Myocyte (in vitro differentiated cells): Measurements from ENCODE around the gene KANTR. TPM values are rescaled to one million over a fixed set of nuclear protein-coding genes. Genes with fewer than 3 reads are reported as not detected.

ENCODE experiments used
- DNase-seq: peaks from one replicate; pipeline ENCODE4 v3.0.0-alpha.2; 2012; ENCODE audit warnings: low read depth
- total RNA-seq: library from RNA; depleted of rRNA; stranded (reverse); fragments of >200 nt; gene quantifications from 2 replicates; pipeline ENCODE4 v1.2.3, GENCODE V29; 2014

KANTR gene
- total RNA-seq, 1 donor from 2014 or later: 4.2 TPM

GRCh38 chrX:53080628-53081580 is 13.0 kb upstream of the KANTR start:
- no peak for DNase-seq

DNA sequence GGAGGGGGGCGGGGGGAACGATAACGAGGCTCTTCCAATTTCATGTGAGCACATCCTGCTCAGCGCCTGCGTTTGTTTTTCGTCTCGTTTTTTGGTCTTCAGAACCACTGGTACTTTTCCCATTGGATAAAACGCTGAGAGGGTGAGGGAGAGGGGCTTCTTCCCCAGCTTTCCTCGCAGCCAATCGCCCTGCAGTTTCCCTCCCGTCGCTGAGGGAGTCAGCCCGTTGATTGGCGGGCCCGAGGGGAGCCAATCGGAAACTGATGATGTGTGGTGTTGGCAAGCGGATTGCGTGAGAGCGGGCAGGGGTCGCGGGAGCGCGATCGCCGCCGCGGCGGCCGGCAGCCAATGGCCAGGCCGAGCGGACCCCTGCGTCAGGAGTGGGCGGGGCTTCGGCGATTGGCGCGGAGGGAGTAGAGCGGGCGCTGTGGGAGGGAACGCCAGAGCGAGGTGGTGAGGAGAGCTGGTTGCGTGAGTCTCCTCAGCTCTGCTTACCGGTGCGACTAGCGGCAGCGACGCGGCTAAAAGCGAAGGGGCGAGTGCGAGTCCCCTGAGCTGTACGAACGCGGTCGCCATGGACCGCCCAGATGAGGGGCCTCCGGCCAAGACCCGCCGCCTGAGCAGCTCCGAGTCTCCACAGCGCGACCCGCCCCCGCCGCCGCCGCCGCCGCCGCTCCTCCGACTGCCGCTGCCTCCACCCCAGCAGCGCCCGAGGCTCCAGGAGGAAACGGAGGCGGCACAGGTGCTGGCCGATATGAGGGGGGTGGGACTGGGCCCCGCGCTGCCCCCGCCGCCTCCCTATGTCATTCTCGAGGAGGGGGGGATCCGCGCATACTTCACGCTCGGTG is 11.8 kb upstream of the KANTR start, which contains the start of gene TSPYL2:
Gene TSPYL2, plus strand, starts transcription at position 443 of the 848 bp plus-strand sequence. Its CDS starts 132 bp downstream, at position 575.
- peak; percentile 96 for DNase-seq

DNA sequence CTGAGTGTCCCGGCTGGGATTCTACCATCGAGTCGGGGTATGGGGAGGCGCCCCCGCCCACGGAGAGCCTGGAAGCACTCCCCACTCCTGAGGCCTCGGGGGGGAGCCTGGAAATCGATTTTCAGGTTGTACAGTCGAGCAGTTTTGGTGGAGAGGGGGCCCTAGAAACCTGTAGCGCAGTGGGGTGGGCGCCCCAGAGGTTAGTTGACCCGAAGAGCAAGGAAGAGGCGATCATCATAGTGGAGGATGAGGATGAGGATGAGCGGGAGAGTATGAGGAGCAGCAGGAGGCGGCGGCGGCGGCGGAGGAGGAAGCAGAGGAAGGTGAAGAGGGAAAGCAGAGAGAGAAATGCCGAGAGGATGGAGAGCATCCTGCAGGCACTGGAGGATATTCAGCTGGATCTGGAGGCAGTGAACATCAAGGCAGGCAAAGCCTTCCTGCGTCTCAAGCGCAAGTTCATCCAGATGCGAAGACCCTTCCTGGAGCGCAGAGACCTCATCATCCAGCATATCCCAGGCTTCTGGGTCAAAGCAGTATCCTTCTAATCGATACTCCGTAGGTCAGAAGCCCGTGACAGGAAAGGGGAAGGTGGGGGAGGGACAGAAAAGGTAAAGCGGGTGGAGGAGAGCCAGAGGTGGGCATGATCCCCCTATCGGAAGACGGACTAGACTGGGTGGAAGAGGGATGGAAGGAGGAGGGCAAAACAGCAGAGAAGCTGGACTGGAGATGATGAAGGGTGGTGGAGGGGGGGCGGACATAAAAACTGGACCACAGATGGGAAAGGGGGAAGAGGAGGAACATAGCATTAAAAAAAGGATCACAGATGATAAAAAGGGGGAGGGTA is 10.9 kb upstream of the KANTR start:
- DNase-seq: no peak

DNA sequence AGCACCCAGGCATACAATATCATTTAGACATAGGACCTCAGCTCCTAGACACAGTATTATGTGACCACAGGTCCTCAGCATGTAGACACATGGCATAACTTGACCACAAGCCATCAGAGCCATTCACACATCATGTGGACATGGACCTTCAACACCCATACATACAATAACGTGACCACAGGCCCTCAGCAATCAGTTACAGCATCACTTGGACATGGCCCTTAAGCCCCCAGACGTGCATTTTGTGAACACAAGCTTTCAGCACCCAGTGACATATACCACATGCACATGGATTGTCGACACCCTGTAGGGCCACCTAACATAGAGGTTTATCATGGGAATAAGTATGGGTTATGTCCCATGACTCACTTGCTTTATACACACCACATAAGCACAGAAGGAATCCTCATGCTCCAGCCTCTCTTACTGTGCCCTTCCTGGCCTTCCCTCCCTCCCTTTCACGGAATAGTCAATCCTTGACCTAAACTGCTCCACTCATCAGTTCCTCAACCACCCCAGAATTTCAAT is 9.8 kb upstream of the KANTR start:
- no peak for DNase-seq

- DNase-seq: no peak
Observed at GRCh38 chrX:53084863-53085262, 9.1 kb upstream of the KANTR start.

DNA sequence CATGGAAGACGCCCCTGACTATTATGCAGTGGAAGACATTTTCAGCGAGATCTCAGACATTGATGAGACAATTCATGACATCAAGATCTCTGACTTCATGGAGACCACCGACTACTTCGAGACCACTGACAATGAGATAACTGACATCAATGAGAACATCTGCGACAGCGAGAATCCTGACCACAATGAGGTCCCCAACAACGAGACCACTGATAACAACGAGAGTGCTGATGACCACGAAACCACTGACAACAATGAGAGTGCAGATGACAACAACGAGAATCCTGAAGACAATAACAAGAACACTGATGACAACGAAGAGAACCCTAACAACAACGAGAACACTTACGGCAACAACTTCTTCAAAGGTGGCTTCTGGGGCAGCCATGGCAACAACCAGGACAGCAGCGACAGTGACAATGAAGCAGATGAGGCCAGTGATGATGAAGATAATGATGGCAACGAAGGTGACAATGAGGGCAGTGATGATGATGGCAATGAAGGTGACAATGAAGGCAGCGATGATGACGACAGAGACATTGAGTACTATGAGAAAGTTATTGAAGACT is 8.2 kb upstream of the KANTR start:
- DNase-seq: no peak

DNA sequence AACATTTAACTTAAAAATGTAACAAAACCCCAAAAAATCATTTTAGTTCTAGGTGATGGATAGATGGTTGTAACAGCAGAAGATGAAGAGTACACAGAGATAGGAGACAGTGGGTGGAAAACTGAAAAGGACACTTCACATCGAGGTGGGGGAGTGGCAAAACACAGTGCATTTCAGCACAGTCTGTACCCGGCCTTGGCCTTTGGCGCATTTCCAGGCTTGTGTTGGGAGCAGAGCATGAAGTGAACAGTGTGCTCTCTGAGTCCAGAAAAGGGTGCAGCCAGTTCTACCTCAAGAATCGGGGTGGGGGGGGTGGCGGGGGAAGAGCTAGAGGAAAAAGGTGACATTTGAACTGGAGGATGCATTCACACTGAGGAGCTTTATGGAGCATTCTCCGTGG is 7.5 kb upstream of the KANTR start:
- DNase-seq: no peak

GRCh38 chrX:53087388-53087831 is 6.5 kb upstream of the KANTR start:
- DNase-seq: no peak

GRCh38 chrX:53088136-53088974 is 5.6 kb upstream of the KANTR start:
- no peak for DNase-seq

- peak; percentile 43 for DNase-seq
Observed at GRCh38 chrX:53089224-53089842, 4.6 kb upstream of the KANTR start.

GRCh38 chrX:53089925-53090324 is 4.0 kb upstream of the KANTR start:
- DNase-seq: no peak

DNA sequence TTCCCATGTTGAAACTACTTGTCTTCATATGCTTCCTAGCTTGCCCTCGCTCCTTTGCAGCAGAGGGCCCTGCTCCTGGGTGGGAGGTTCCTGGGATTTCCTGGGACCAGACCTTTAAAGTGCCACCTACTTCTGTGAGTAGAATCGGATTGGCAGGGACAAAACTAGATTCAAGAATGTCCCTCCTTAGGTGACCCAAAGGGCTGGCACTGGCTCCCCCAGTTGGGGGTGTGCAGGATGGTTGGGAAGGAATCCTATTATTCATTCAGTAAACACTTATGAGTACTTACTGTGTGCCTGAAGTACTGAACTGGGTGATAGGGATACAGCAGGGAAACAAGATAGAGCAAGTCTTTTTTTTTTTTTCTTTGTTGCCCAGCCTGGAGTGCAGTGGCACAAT is 2.6 kb upstream of the KANTR start:
- no peak for DNase-seq

DNA sequence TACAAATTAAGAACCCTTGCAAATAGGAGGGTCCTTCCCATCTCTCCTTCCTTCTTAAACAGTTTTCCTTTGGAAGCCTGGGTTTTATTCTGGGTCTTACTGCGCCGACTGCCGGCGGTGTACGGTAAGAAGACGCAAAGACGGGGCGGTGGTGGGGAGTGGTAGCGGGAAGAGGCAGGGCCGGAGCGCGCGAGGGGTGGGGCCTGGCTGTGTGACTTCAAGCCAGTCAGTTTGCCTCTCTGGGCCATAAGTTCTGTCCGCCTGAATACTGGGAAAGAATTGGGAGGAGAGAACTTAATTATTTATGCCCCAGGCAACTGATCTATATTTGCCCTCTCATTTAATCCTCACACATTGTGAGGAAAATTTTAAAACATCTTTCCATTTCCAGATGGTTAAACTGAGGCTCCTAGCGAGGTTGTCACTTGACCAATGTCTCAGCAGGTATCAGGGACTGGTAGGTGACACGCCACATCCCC is 726 bp upstream of the KANTR start:
- DNase-seq: peak; percentile 73

DNA sequence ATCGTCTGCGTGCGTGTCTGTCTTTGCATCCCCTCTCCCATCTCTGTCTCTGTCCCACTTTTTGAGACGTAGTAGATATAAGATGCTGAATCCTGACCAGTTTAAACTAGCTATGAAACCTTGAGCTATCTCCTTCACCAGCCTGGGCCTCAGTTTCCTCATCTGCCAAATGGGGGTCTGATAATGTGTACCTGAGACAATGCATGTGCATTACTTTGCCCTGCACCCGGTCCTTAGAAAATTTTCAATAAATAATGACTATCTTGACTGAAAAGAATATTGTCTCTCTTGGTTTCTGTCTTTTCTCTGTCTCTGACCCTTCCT is 602 bp downstream of the KANTR start:
- DNase-seq: no peak

GRCh38 chrX:53095796-53096195 is 1.9 kb downstream of the KANTR start:
- DNase-seq: no peak

DNA sequence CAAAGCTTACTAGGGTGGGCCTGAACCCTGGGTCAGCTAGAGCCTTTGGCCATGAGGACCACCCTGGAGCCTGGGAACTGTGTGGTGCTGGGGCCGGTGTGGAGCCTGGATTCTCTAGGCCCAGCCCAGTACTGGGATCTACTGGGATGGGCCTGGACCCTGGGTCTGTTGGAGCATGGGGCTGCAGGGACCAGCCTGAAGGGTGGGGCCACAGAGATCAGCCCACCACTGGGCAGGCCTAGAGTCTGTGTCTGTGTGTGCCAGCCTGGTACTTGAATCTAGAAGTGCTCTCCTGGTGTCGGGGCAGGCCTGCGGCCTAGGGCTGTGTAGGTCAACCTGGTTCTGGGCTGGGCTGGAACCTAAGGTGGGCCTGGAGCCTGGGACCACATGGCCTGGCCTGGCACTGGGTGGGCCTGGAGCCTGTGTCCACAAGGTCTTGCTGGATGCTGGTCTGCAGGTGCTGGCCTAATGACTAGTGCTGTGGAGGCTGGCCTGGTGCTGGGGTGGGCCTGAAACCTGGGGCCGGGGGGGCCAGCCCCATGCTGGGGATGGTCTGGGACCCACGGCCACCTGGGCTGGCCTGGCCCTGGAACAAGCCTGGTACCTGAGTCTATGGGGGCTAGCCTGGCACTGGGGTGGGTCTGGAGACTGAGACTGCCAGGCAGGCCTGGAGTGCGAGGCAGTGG is 21.1 kb downstream of the KANTR start:
- DNase-seq: no peak

GRCh38 chrX:53115550-53115874 is 21.6 kb downstream of the KANTR start:
- DNase-seq: no peak

- DNase-seq: no peak
Observed at GRCh38 chrX:53116101-53116500, 22.2 kb downstream of the KANTR start.

DNA sequence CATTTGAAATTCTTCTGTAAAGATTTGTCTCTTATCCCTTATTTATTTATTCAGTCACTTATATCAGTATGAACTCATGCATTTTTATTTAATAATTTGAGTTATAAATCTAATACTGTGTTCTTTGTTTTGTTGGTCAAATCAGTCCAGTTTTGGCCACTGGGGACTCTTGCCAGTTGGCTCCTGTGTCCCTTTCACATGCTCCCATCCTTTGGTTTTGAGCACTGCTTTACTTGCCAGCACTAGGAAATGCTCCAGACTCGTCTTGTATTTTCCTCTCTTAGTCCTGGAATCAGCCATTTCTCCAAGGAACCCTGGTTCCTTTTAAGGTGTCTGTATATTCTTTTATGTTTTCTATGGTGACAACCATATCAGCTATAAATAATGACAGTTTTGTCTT is 28.1 kb downstream of the KANTR start:
- no peak for DNase-seq
